GM10248 (cell line): ENCODE results near the gene PPP6C.
"Not testable (repeated sequence)": the region's sequence is repeated elsewhere in the genome, so short reads cannot be mapped to it uniquely, and the experiment has no call there.

Source experiments
- CTCF ChIA-PET: fragments of 300-600 bp; sonication (Branson Sonifier 250); formaldehyde crosslinking; extraction: SDS; loops from one replicate; lab custom pipeline; 2021; ENCODE audit warnings: antibody characterized with exemption; lab: Yijun Ruan, JAX
- POLR2A ChIA-PET: fragments of 350-650 bp; sonication (Branson Sonifier 250); formaldehyde crosslinking; extraction: SDS; loops from one replicate; lab custom pipeline; 2020; ENCODE audit warnings: antibody characterized with exemption; lab: Yijun Ruan, JAX
- DNase-seq: peaks from one replicate; pipeline ENCODE4 v3.0.0; 2012; ENCODE audit errors: extremely low spot score
- TF ChIP-seq, protein P1 (sequence below): IDR thresholded peaks from 2 replicates; pipeline ENCODE4 v1.5.1; 2012; ENCODE audit warnings: mild to moderate bottlenecking, low read depth; ENCODE audit errors: extremely low read depth, missing control alignments, control extremely low read depth

Gene PPP6C

DNA sequence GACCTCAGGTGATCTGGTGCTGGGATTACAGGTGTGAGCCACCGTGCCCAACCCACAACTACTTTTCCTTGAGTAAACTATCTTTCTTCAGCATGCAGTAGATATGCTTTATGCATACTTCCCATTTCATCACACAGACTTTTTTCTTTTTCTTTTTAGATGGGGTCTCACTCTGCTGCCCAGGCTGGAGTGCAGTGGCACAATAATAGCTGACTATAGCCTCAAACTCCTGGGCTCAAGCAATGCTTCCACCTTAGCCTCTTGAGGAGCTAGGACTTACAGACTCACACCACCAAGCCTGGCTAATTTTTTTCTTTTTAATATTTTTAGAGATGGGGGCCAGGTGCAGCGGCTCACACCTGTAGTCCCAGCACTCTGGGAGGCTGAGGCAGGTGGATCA is 22.8 kb downstream of the PPP6C start:
- TF ChIP-seq, protein P1, sequence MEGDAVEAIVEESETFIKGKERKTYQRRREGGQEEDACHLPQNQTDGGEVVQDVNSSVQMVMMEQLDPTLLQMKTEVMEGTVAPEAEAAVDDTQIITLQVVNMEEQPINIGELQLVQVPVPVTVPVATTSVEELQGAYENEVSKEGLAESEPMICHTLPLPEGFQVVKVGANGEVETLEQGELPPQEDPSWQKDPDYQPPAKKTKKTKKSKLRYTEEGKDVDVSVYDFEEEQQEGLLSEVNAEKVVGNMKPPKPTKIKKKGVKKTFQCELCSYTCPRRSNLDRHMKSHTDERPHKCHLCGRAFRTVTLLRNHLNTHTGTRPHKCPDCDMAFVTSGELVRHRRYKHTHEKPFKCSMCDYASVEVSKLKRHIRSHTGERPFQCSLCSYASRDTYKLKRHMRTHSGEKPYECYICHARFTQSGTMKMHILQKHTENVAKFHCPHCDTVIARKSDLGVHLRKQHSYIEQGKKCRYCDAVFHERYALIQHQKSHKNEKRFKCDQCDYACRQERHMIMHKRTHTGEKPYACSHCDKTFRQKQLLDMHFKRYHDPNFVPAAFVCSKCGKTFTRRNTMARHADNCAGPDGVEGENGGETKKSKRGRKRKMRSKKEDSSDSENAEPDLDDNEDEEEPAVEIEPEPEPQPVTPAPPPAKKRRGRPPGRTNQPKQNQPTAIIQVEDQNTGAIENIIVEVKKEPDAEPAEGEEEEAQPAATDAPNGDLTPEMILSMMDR = no peak
- CTCF ChIA-PET = no interaction called here
- POLR2A ChIA-PET = no interaction called here
- DNase-seq = no peak

GRCh38 chr9:125162891-125163290 is 26.7 kb downstream of the PPP6C start:
- CTCF ChIA-PET = interaction anchor here (1.6 kb wide), 1 partner anchor 15 kb away, joined by 7 read pairs; no protein-coding TSS in a partner anchor
- POLR2A ChIA-PET, DNase-seq: not testable (repeated sequence)

DNA sequence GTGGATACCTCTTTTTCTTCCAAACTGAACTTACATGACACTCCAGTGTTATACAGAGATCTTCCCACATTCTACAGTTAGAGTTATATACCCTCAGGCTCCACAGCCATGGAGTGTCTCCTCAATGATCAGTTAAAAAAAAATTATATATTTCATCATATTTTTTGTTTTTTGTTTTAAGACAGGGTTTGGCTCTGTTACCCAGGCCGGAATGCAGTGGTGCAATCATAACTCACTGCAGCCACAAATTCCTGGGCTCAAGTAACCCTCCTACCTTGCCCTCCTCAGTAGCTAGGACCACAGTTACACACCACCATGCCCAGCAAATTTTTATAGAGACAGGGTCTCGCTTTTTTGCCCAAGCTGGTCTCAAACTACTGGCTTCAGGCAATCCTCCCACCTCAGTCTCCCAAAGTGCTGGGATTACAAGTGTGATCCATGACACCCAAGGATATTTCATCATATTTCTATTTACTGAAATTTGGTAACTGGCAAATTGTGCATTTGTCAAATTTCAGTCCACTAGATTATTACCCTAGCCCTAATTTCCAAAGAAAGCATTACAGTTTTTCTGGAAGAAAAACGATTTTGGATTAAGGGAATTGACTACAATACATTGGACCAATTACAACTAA is 28.2 kb downstream of the PPP6C start:
- no peak for DNase-seq
- CTCF ChIA-PET = interaction anchor here (1.3 to 1.6 kb wide), 2 partner anchors 14 to 18 kb away, joined by 3 to 7 read pairs; partner anchors contain the start of gene SCAI
- TF ChIP-seq, protein P1 = no peak
- POLR2A ChIA-PET = no interaction called here

DNA sequence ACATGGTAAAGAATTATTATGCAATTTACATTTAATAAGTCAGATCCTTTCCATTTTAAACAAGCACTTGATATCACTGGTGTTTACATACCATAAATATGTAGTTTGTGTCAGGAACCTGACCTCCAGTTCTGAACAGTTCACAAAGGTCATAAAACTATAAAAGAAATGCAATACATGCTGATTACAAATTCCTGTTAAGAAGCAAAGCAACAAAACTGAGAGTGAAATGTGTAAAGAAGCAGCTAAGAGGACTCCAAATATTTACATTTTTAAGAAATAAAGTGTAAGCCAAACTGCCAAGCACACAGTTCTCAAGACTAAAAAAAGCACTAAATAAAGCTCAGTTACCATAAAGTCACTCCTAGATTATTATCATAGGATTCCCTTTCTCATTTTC is 28.9 kb downstream of the PPP6C start:
- TF ChIP-seq, protein P1 = no peak
- CTCF ChIA-PET = interaction anchor here (1.3 kb wide), 1 partner anchor 18 kb away, joined by 3 read pairs; the partner anchor contains the start of gene SCAI
- no peak for DNase-seq
- POLR2A ChIA-PET = no interaction called here

DNA sequence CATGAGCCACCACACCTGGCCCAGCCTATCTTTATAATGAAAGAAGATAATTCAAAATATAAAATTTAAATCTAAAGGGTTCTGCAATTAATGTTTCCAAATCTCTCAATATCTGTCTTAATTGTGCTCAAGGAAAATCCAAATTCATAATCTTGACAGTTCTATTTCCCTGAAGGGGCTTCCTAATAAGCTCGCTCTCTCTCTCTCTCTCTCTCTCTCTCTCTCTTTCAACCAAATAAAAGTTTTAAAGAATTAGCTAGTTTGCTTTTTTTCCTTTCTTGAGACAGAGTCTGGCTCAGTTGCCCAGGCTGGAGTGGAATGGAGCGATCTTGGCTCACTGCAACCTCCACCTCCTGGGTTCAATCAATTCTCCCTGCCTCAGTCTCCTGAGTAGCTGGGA is 33.1 kb downstream of the PPP6C start:
- CTCF ChIA-PET = interaction anchor here (1.3 to 2.5 kb wide), 2 partner anchors 12 to 13 kb away, joined by 3 to 8 read pairs; partner anchors contain the start of gene SCAI
- no peak for DNase-seq
- POLR2A ChIA-PET = no interaction called here
- TF ChIP-seq, protein P1 = no peak

DNA sequence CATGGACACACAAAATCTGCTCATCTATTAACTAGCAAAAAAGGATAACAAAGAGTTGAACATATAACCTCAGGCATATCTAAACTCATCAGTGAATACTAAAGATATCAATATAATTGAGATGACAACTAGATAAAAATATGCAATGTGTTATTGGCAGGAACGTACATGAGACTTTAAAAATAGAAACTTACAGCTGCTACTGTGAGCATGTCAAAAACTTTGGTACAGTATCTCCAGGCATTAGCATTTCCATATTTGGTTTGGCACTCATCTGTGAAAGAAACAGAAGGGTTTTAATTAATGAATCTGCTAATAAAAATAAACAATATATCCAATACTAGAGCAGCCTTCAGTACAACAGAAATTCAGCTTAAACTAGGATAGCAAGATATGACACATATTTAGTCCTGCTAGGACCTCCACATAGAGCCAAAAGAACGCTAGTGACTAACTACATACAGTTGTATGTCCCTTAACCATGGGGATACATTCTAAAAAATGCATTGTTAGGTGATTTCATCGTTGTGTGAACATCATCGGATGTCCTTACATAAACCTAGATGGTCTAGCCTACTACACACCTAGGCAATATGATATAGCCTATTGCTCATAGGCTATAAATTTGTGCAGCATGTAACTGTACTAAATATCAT is 35.8 kb downstream of the PPP6C start:
- POLR2A ChIA-PET = no interaction called here
- CTCF ChIA-PET = interaction anchor here (2.1 kb wide), 1 partner anchor 11 kb away, joined by 15 read pairs; the partner anchor contains the start of gene SCAI
- TF ChIP-seq, protein P1 = no peak
- DNase-seq = no peak

DNA sequence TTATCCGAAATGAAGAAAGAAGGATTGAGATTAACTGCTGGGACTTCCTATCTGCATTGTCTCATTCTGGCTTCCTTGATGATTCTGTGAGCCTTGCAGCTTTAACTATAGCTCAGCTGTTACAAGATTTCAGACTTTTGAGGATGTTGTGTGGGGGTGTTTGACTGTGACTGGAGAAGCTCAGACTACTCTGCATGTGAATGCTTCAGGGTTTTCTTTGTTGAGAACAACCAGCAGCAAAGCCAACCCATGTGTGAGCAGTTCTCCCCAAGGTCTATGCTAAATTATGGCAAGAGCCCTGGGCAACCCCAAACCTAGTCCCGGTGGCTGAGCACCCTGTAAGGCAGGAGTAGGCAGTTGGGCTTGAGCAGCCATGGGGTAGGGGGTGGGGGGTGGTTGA is 37.9 kb downstream of the PPP6C start:
- no peak for DNase-seq
- CTCF ChIA-PET = interaction anchor here (1.2 to 4.0 kb wide), 2 partner anchors 9 to 25 kb away, joined by 3 to 19 read pairs; partner anchors contain the start of gene SCAI
- TF ChIP-seq, protein P1 = no peak
- POLR2A ChIA-PET = no interaction called here
